NCI-H524 (cell line): ENCODE data around the gene GREB1.

ENCODE experiments used
- DNase-seq, 2 experiments: peaks; one replicate each; lab custom pipeline; 2025; lab: John Stamatoyannopoulos, UW

The GREB1 gene

GRCh38 chr2:11512431-11512830 is 21.4 kb upstream of the GREB1 start:
- DNase-seq = no peak

DNA sequence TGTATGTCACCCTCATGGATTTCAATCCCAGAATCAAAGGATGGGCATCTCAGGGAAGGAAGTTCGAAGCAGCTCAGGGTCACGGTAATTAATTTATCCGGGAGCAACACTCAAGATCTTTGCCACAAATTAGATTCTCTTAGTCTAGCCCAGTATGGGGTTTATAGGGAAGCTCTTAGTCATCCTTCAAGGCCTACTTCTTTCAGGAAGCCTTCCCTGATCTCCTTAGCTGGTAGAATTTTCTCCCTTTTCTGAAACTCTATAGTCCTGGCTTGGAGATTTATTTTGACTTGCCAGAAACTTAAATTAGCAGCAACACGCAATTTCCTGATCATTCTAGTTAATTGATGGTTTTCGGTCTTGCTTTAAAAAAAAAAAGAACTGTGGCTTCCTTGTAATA is 20.5 kb upstream of the GREB1 start:
- DNase-seq = no peak

GRCh38 chr2:11514081-11514730 is 19.6 kb upstream of the GREB1 start:
- no peak for DNase-seq

DNA sequence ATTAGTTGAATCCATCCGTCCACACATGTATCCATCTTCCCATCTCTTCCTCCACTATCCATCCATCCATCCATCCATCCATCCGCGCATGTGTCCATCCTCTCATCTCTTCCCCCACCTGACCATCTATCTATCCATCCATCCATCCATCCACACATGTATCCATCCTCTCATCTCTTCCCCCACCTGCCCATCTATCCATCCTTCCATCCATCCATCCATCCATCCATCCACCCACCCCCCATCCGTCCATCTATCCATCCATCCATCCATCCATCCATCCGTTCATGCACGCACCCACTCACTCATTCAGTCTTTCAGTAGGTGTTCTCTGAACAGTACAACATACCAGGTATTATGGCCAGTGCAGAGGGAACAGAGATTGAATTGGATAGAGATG is 18.9 kb upstream of the GREB1 start:
- DNase-seq = no peak

- peak; percentile 49 to 81 for DNase-seq
Observed at GRCh38 chr2:11515490-11515981, 18.3 kb upstream of the GREB1 start.

DNA sequence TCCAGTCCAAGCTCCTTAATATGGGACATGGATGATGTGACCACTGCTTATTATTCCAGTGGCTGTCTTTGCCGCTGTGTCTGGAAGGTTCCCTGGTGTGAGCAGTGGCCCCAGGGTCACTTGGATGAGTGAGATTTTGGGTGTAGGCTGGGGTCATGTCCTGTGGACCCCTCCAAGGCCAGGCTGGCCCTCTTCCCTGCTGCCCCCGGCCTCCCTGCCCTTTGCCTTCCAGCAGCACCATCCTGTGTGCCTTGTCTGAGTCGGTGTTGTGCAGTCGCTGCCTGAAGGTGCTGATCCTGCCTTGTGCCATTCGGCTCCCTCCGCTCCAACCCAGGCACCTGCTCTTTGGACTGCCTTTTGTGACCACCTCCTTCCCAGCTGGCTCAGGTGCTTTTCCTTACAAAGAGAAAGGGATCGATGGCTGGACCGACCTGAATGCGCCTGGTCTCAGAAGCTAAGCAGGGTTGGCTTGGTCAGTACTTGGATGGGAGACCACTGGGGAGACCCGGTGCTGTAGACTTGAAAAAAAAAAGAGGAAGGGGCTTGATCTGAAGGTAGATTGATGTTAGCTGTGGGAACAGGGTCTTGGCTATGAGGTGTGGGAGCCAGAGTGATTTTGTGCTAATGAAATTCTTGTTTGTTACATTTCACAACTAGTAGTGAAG is 16.7 kb upstream of the GREB1 start:
- no peak for DNase-seq

DNA sequence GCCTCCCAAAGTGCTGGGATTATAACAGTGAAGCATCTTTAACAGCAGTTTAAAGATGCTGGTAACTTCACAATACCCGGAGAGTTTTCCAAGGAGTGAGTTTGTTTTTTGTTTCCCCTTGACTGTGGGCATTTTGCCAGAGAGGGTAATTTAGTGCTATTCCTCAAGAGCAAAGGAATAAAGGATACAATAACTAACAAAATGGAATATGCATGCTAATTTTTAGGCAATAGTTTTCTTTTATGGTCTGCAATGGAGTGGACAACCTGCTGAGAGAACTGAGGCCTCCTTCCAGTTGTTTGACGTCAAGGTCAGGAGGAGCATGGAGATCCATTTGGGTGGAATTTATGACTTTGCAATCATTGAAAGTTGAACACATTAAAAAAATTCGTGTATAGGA is 15.9 kb upstream of the GREB1 start:
- DNase-seq = no peak

- no peak for DNase-seq
Observed at GRCh38 chr2:11520092-11520693, 13.7 kb upstream of the GREB1 start.

DNA sequence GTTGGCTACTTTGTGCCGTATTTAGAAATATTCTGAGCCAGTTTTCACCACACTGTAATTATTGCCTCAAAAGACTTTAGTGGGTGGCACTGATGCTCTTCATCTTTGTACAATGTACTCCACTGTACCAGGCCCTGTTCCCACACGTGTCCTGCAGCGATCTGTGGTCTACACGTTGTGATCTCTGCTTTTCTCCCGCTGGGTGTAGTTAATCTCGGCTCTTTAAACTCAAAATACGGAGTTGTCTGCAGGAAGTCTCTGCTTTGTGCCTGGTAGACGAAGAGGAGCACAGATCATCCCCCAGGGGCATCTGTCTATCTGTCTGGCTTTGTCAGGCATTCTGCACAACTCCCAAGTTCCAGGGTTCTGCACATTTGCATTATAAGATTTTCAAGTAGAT is 12.1 kb upstream of the GREB1 start:
- no peak for DNase-seq

- no peak for DNase-seq
Observed at GRCh38 chr2:11524470-11524869, 9.4 kb upstream of the GREB1 start.

DNA sequence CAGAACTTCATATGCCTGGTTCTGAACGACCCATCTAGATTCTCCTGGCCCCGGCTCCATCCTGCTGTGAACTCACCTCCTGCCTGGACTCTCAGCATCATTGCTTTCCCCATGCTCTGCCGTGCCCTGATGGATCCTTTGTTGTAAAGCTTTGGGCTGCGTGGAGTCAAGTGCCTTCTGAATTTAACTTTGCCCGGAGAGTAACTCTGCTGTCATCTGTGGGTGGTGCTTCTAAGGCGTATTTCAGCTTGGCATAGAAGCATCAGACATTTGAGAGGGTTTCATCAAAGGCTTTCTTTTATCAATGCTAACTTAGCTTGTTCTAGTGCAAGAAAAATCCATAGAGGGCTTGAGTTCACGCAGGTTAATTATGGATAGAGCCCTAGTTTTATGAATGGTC is 8.1 kb upstream of the GREB1 start:
- DNase-seq = no peak

DNA sequence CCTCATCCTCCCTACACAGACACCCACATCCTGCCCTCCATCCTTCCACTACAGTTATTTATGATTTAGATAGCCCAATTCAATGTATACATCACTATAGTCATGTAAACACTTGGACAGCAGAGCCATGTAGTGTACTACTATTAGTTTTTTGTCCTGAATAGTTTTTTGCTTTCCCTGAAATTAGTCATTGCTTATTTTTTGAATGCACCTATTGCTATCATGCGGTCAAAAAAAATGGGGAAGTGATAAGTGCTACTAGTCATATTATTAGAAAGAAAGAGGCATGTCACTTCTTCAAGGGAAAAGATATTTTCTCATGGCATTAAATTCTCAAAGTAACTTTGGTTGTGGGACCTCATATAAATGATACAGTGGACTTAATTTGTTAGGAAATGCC is 6.8 kb upstream of the GREB1 start:
- DNase-seq = no peak

DNA sequence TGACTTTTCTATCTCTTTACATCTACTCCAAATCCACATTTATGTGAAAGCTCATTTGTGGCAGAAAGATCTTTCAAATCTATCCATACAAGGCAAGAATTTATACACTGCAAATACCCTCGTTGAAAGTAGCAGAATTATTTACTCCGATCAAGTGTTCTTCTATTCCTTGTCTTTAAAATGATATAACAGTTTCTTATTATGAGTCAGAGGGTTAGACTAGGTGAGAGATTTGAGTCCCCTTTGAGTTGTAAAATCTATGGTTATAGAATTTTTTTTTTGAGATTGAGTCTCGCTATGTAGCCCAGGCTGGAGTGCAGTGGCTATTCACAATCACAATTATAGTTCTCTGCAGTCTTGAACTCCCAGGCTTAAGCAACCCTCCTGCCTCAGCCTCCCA is 5.6 kb upstream of the GREB1 start:
- DNase-seq = no peak

- no peak for DNase-seq
Observed at GRCh38 chr2:11530864-11531465, 2.9 kb upstream of the GREB1 start.

DNA sequence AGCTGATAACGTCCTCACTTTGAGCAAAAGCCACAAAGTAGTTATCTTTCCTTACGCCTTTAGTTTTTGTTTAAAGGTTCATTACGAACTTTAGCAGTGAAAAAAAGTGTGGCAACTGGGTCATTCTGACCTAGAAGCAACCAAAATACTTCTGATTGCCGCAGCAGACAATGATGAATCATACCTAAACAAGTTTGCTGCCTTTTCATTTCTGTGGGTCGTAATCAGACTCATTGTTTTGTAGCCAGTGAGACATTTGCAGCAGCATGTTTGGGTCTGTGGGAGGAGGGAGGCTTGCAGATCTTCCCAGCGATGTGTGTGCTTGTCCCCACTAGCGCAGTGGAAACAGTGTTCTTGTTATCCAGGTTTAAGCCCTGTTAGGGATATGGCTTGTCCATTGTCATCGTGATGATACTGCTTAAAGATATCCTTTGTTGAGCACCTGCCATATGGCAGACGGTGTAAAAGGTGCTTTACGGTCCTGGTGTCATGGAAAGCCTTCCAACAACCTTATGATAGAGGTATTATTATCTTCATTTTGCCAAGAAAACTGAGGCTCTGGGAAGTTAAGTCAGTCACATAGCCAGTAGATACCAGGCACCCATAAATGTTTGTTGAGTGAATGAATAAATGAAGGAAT is 1.3 kb upstream of the GREB1 start:
- peak; percentile 5 to 51 for DNase-seq

DNA sequence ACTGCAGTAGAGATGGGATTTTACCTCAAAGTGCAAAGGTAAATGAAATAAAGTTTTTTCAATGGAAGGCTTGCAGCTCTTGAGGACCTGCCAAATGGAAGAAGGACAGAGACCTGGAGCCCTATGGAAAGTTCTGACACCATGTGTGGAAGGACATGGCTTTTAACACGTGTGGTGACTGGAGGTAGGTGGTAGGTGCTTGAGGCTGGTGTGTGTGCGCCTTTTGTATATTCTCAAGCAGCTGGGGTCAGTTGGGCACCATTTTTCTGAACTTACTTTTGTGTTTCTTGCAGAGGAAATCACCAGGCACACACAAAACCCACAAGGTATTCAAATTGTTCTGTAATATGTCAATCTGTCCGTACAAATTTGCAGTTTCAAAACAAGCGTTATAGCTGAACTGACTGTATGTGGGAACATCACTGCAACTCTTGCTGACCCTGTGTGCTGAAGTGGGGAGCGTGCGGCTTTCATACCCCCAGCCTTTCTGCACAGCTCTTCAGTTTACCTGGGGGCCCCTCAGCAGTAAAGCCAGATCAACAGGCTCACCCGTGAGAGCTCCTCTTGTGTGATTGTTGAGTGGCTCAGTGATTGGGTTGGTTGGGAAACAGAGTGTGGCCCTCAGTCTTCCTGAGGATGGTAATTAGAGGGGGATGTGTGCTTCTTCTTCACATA is 363 bp downstream of the GREB1 start:
- DNase-seq = no peak

DNA sequence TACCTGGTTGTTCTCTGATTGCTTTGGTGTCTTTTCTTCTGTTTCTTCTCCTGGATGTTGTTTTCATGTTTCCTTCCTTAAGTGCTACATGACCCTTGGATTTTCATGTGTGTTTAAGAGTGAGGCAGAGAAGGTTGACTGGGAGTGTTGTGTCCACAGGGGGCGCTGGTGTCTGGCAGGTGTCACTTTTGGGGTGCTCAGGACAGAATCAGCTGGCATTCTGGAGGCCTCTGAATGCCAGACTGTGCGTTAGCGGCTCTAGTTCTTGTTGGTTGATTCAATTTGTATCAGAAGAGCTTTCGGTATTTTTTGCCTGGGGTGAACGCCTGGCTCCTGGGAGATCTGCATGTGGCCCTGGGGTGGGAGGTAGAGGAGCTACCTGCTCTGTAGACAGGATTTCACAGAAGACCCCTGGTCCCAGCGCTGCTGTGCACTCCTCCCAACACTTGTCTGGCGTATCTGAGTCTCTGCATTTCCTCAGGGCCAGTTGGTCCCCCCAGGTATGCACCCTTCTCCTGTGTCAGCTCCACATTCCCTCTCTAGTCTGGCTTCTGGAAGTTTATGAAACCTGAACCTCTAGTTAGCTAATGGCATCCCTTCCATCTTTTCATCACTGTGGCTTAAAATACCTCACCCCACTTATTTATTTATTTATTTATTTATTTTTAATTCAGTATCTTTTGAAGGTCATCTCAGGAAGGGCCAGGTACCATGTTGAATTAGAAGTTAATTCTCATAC is 1.1 kb downstream of the GREB1 start:
- DNase-seq = no peak

DNA sequence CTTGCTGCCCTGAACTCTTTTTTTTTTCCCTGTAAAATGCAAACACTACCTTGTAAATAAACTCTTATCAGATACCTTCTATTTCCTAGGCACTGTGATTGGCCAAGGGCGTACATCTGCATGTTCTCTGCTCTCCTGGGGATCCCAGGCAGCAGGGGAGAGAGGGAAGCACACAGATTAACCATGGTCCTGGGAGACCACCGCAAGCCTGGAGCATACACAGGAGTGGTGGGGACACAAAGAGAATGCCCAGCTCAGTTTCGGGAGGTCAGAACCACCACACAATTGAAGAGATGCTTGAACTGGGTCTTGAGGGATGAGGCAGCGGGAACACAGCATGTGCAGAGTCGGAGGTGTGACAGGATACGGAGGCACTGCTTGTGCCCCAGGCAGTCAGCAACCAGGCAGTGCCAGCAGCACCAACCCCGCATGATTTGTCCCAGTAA is 2.1 kb downstream of the GREB1 start:
- DNase-seq = no peak

DNA sequence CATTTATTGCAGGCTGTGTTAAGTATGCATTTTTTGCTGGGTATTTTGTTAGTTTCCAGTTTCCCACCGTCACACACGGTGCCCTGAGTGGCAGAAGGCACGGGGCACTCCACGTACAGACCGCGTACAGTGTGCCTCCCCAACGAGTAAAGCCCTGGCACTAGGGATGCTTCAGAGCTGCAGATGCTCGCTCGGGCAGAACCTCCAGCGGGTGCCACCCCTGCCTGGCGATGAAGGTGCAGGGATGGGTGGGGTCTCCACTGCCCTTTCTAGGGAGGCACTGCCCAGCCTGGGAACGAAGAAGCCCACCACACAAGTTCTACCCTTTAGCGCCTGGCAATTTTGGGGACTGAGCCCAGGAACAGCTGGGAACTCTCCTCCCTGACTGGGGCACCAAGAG is 4.1 kb downstream of the GREB1 start:
- DNase-seq = peak in 1 of 2 experiments; percentile 12

- peak; percentile 26 to 64 for DNase-seq
Observed at GRCh38 chr2:11539317-11540147, 5.7 kb downstream of the GREB1 start.
